Stomach (tissue), 4 donors: ENCODE measurements around the gene SIX2.

Experiments used
- POLR2A ChIP-seq, 4 donors: fragments of 450-650 bp; IDR thresholded peaks; one replicate each; pipeline ENCODE4 v1.6.1; 2016; ENCODE audit warnings: antibody characterized with exemption in 4 of 4, control low read depth in 2 of 4, mild to moderate bottlenecking in 1 of 4, moderate library complexity in 1 of 4
- TF ChIP-seq, protein P1 (sequence below), 7 experiments: fragments of 450-650 bp in 4 of 7; fragments of 200-600 bp in 3 of 7; sonication (generic) in 3 of 7; IDR thresholded peaks; one replicate each; pipeline ENCODE4 v1.5.1; 2016 to 2019; ENCODE audit warnings: antibody characterized with exemption in 7 of 7, control low read depth in 2 of 7, mild to moderate bottlenecking in 1 of 7

- TF ChIP-seq POLR2A (IDR thresholded peaks at IDR 0.05), result no peak
- TF ChIP-seq, protein P1, sequence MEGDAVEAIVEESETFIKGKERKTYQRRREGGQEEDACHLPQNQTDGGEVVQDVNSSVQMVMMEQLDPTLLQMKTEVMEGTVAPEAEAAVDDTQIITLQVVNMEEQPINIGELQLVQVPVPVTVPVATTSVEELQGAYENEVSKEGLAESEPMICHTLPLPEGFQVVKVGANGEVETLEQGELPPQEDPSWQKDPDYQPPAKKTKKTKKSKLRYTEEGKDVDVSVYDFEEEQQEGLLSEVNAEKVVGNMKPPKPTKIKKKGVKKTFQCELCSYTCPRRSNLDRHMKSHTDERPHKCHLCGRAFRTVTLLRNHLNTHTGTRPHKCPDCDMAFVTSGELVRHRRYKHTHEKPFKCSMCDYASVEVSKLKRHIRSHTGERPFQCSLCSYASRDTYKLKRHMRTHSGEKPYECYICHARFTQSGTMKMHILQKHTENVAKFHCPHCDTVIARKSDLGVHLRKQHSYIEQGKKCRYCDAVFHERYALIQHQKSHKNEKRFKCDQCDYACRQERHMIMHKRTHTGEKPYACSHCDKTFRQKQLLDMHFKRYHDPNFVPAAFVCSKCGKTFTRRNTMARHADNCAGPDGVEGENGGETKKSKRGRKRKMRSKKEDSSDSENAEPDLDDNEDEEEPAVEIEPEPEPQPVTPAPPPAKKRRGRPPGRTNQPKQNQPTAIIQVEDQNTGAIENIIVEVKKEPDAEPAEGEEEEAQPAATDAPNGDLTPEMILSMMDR (IDR thresholded peaks at IDR 0.05), result no peak
Measured at GRCh38 chr2:45055162-45055605, 45.9 kb upstream of the SIX2 start.
